PC-3 (cell line): ENCODE data around the gene VPREB3. TPM values are rescaled to one million over a fixed set of nuclear protein-coding genes. Genes with fewer than 3 reads are reported as not detected.

ENCODE experiments used
- ATAC-seq: fragments of 200-7000 bp; cut with Tn5 transposase; 2 replicates; pipeline ENCODE4 v1.9.1; 2020; ENCODE audit warnings: mild to moderate bottlenecking, moderate library complexity
- BruUV-seq: library from RNA; stranded (reverse); fragments of 400-500 nt; replicated peaks from 2 replicates; lab custom pipeline; 2021; lab: Mats Ljungman, UMichigan
- CTCF ChIA-PET: fragments of 300-600 bp; sonication (Branson Sonifier 250); formaldehyde crosslinking; loops from one replicate; lab custom pipeline; 2022; ENCODE audit warnings: antibody characterized with exemption; lab: Charles Lee
- POLR2A ChIA-PET: fragments of 300-600 bp; sonication (Branson Sonifier 250); formaldehyde crosslinking; loops from one replicate; lab custom pipeline; 2022; ENCODE audit warnings: antibody characterized with exemption; ENCODE audit not compliant: unreplicated experiment; lab: Charles Lee
- DNase-seq: peaks from one replicate; pipeline ENCODE4 v3.0.0-alpha.2; 2015
- H2AFZ ChIP-seq: fragments of 300-600 bp; sonication (generic); 2 replicates; pipeline ENCODE4 v1.6.0; 2016; ENCODE audit warnings: antibody characterized with exemption, low read length
- H3F3A ChIP-seq: fragments of 300-600 bp; sonication (generic); one replicate; pipeline ENCODE4 v1.6.0; 2017; ENCODE audit warnings: antibody characterized with exemption, low read length, control low read depth, mild to moderate bottlenecking; ENCODE audit not compliant: unreplicated experiment
- H3K27ac ChIP-seq: fragments of 300-600 bp; sonication (generic); 2 replicates; pipeline ENCODE4 v1.5.1; 2016; ENCODE audit warnings: mild to moderate bottlenecking, low read length
- H3K27me3 ChIP-seq: fragments of 300-600 bp; sonication (generic); 2 replicates; pipeline ENCODE4 v1.6.1; 2016; ENCODE audit warnings: low read length, mixed read lengths
- H3K36me3 ChIP-seq: fragments of 300-600 bp; sonication (generic); 2 replicates; pipeline ENCODE4 v1.6.1; 2016; ENCODE audit warnings: low read depth, mixed run types, low read length, mixed read lengths
- H3K4me1 ChIP-seq: fragments of 300-600 bp; sonication (generic); 2 replicates; pipeline ENCODE4 v1.5.1; 2016; ENCODE audit warnings: low read length; ENCODE audit not compliant: insufficient read depth
- H3K4me2 ChIP-seq: fragments of 300-600 bp; sonication (generic); 2 replicates; pipeline ENCODE4 v1.6.0; 2016; ENCODE audit warnings: low read length
- H3K4me3 ChIP-seq: fragments of 300-600 bp; sonication (generic); 2 replicates; pipeline ENCODE4 v1.5.1; 2016; ENCODE audit warnings: mild to moderate bottlenecking, low read length, mixed read lengths
- H3K79me2 ChIP-seq: fragments of 300-600 bp; sonication (generic); 2 replicates; pipeline ENCODE4 v1.6.1; 2017; ENCODE audit warnings: low read length, mixed read lengths
- H3K9ac ChIP-seq: fragments of 300-600 bp; sonication (generic); 2 replicates; pipeline ENCODE4 v1.6.0; 2016; ENCODE audit warnings: mild to moderate bottlenecking, low read length
- H3K9me2 ChIP-seq: fragments of 300-600 bp; sonication (generic); replicated peaks from 2 replicates; pipeline ENCODE4 v1.6.1; 2016; ENCODE audit warnings: mixed run types, low read length, mixed read lengths
- H3K9me3 ChIP-seq: fragments of 300-600 bp; sonication (generic); 2 replicates; pipeline ENCODE4 v1.6.1; 2016; ENCODE audit warnings: low read length, mixed read lengths
- H4K20me1 ChIP-seq: fragments of 300-600 bp; sonication (generic); 2 replicates; pipeline ENCODE4 v1.6.1; 2016; ENCODE audit warnings: low read length, mixed read lengths
- CTCF ChIP-seq: fragments of 300-600 bp; sonication (generic); conservative IDR thresholded peaks from 2 replicates; pipeline ENCODE4 v1.5.1; 2017; ENCODE audit warnings: antibody characterized with exemption, low read depth, mild to moderate bottlenecking, low read length
- EZH2 ChIP-seq: fragments of 300-600 bp; sonication (generic); IDR thresholded peaks from one replicate; pipeline ENCODE4 v1.6.1; 2017; ENCODE audit warnings: antibody characterized with exemption, mild to moderate bottlenecking, low read length; ENCODE audit not compliant: unreplicated experiment
- EZH2phosphoT487 ChIP-seq: fragments of 300-600 bp; sonication (generic); IDR thresholded peaks from 2 replicates; pipeline ENCODE4 v1.6.1; 2018; ENCODE audit warnings: mild to moderate bottlenecking, antibody characterized with exemption, low read length, borderline replicate concordance
- intact Hi-C: fragments of 100-400 bp; cut with micrococcal nuclease; formaldehyde crosslinking; loops from 2 replicates; pipeline ENCODE4 v1.9.0; 2023
- total RNA-seq: library from RNA; depleted of rRNA; stranded (reverse); fragments of >200 nt; gene quantifications from 2 replicates; pipeline ENCODE4 v1.2.3, GENCODE V29; 2014

The VPREB3 gene
- total RNA-seq, 1 experiment from 2014 or later = 0.77 TPM

- no TSS peak for BruUV-seq
- H3K9ac ChIP-seq = no peak overlapping the region
- no peaks in the 10 kb centered on the region for H3K27me3 ChIP-seq
- TF ChIP-seq EZH2 = no peak
- TF ChIP-seq CTCF = no peak
- no peak for TF ChIP-seq EZH2phosphoT487
- H3K36me3 ChIP-seq = peaks cover 4% of the 10 kb centered on the region; the same call in 1 of the 2 replicates
- H3K4me3 ChIP-seq = no peak overlapping the region
- H3K27ac ChIP-seq = no peak overlapping the region
- ATAC-seq = no peak
- H2AFZ ChIP-seq = no peak overlapping the region
- no peaks in the 10 kb centered on the region for H3K9me3 ChIP-seq
- no peaks in the 10 kb centered on the region for H3K79me2 ChIP-seq
- H3K4me2 ChIP-seq = no peak overlapping the region
- no peaks in the 10 kb centered on the region for H3F3A ChIP-seq
- H4K20me1 ChIP-seq = no peaks in the 10 kb centered on the region
- H3K9me2 ChIP-seq = no peaks in the 10 kb centered on the region
- POLR2A ChIA-PET = no interaction called here
- CTCF ChIA-PET = no interaction called here
- no peaks in the 10 kb centered on the region for H3K4me1 ChIP-seq
- DNase-seq = no peak
- intact Hi-C loops = no loop called here
Measured at GRCh38 chr22:23744001-23744400, 10.2 kb downstream of the VPREB3 start.

DNA sequence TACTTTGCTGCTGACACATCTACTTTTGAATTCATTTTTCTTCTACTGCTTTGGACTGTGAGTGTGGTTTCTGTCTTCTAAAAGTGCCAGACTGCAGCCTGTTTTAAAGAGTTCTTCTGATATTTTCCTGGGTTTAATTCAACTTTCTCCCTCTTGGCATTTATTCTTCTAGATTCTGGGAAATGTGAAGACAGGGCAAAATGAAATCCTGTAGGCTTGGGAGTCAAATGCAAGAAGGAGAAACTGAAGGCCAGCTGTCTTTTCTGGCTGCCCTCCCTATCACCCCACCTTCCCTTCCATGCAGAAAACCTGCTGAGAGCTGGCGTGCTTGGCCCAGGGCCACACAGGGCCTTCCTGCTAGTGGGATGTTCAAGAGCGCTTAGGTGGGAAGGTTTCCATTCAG is 10.9 kb downstream of the VPREB3 start:
- BruUV-seq = no TSS peak
- no peak overlapping the region for H3K27ac ChIP-seq

More for the DNA sequence above, 10.9 kb downstream of the VPREB3 start:
- ATAC-seq (no peak), DNase-seq (no peak)
- Histone ChIP-seq H3K4me2 (no peak overlapping the region), H3K27me3 (no peaks in the 10 kb centered on the region), H2AFZ (no peak overlapping the region), H3K9ac (no peak overlapping the region), H3K79me2 (no peaks in the 10 kb centered on the region), H3K36me3 (peaks cover 4% of the 10 kb centered on the region; the same call in 1 of the 2 replicates), H3F3A (no peaks in the 10 kb centered on the region), H3K4me3 (no peak overlapping the region), H3K4me1 (no peaks in the 10 kb centered on the region), H3K9me3 (no peaks in the 10 kb centered on the region), H4K20me1 (no peaks in the 10 kb centered on the region), H3K9me2 (no peaks in the 10 kb centered on the region)
- TF ChIP-seq CTCF (no peak), EZH2phosphoT487 (no peak), EZH2 (no peak)
- intact Hi-C loops = no loop called here
- ChIA-PET POLR2A (no interaction called here), CTCF (no interaction called here)
